ENCODE results near the gene TMPRSS13.
A peak's percentile ranks its signal among the peaks of the same experiment; 100 is the strongest.
"Not testable (repeated sequence)": the region's sequence is repeated elsewhere in the genome, so short reads cannot be mapped to it uniquely, and the experiment has no call there.

TMPRSS13 gene

GRCh38 chr11:117929142-117929915 is at the start of gene TMPRSS13:
Gene TMPRSS13 (minus strand): TSS chr11:117929402. CDS start chr11:117929307, 95 bp downstream.
- DNase-seq: no peak

- DNase-seq: no peak
Measured at GRCh38 chr11:117978991-117979390, 49.8 kb upstream of the TMPRSS13 start.

GRCh38 chr11:117978291-117978910 is 49.2 kb upstream of the TMPRSS13 start:
- not testable (repeated sequence) for DNase-seq

GRCh38 chr11:117977612-117978264 is 48.5 kb upstream of the TMPRSS13 start:
- DNase-seq: not testable (repeated sequence)

GRCh38 chr11:117977029-117977428 is 47.8 kb upstream of the TMPRSS13 start:
- no peak for DNase-seq

GRCh38 chr11:117976445-117976844 is 47.2 kb upstream of the TMPRSS13 start:
- no peak for DNase-seq

GRCh38 chr11:117973503-117973860 is 44.3 kb upstream of the TMPRSS13 start:
- no peak for DNase-seq

- no peak for DNase-seq
Measured at GRCh38 chr11:117972629-117973502, 43.7 kb upstream of the TMPRSS13 start.

- no peak for DNase-seq
Measured at GRCh38 chr11:117972044-117972443, 42.8 kb upstream of the TMPRSS13 start.

GRCh38 chr11:117970400-117971024 is 41.3 kb upstream of the TMPRSS13 start:
- DNase-seq: peak; percentile 60

GRCh38 chr11:117969160-117969991 is 40.2 kb upstream of the TMPRSS13 start:
- no peak for DNase-seq

GRCh38 chr11:117966908-117967307 is 37.7 kb upstream of the TMPRSS13 start:
- no peak for DNase-seq

GRCh38 chr11:117962826-117963225 is 33.6 kb upstream of the TMPRSS13 start:
- DNase-seq: no peak

GRCh38 chr11:117961896-117962295 is 32.7 kb upstream of the TMPRSS13 start:
- DNase-seq: no peak

- DNase-seq: no peak
Measured at GRCh38 chr11:117960406-117960805, 31.2 kb upstream of the TMPRSS13 start.

- no peak for DNase-seq
Measured at GRCh38 chr11:117959438-117960149, 30.4 kb upstream of the TMPRSS13 start.

GRCh38 chr11:117958949-117959348 is 29.7 kb upstream of the TMPRSS13 start:
- DNase-seq: no peak

GRCh38 chr11:117953024-117953671 is 23.9 kb upstream of the TMPRSS13 start:
- peak; percentile 65 for DNase-seq

GRCh38 chr11:117950993-117951961 is 22.1 kb upstream of the TMPRSS13 start:
- DNase-seq: peak; percentile 47

Data from CD4-positive, alpha-beta T cell treated with Interleukin-12 subunit alpha and Interleukin-12 subunit beta, for 1 hour (primary cell).